ENCODE results near the gene SMPD2. TPM values are rescaled to one million over a fixed set of nuclear protein-coding genes. Genes with fewer than 3 reads are reported as not detected.

SMPD2 gene
- total RNA-seq, 1 experiment from 2014 or later, result 14.7 TPM

GRCh38 chr6:109458774-109459531 lies 18.4 kb downstream of the SMPD2 start:
- Histone ChIP-seq H3K4me1 (ENCODE audit: control insufficient read depth in 1 of 2, insufficient read depth in 2 of 2, low read length in 2 of 2) (peaks cover 4 to 43% of the 10 kb centered on the region in 2 experiments; a peak in 3 of 4 replicates), H2AFZ (ENCODE audit: low read depth, low read length, poor library complexity, severe bottlenecking) (no peak overlapping the region), H3K4me3 (replicated peaks in 1 of 2; ENCODE audit: low read depth in 1 of 2, low read length in 2 of 2) (no peak overlapping the region), H3K36me3 (ENCODE audit: control insufficient read depth in 1 of 2, insufficient read depth in 2 of 2, low read length in 2 of 2) (peaks cover 10 to 12% of the 10 kb centered on the region in 2 experiments; a peak in 3 of 4 replicates), H3K27me3 (ENCODE audit: insufficient read depth, low read length) (no peaks in the 10 kb centered on the region), H3K79me2 (ENCODE audit: insufficient read depth, low read length) (peaks cover 8% of the 10 kb centered on the region), H3K9me3 (ENCODE audit: control insufficient read depth in 1 of 2, insufficient read depth in 1 of 2, low read depth in 1 of 2, low read length in 2 of 2) (no peaks in the 10 kb centered on the region), H4K20me1 (ENCODE audit: insufficient read depth) (peaks cover 5% of the 10 kb centered on the region; the same call in 1 of the 2 replicates), H3K9ac (ENCODE audit: low read length) (no peak overlapping the region), H3K27ac (ENCODE audit: low read depth, low read length) (no peak overlapping the region), H3K9me2 (ENCODE audit: insufficient read depth) (no peaks in the 10 kb centered on the region), H3K4me2 (ENCODE audit: low read length) (no peak overlapping the region)
- BruUV-seq (replicated peaks), result no TSS peak
- CTCF ChIA-PET, result no interaction called here
- no peak for ATAC-seq
- intact Hi-C loops (cut with micrococcal nuclease), result no loop called here
- no peak for DNase-seq (ENCODE audit: low read depth, low spot score)
- RAD21 ChIA-PET (ENCODE audit: low non-redundant PET in 1 of 2, low total read pairs in 2 of 2, uncharacterized antibody in 2 of 2, unreplicated experiment in 2 of 2), result no interaction called here
- POLR2A ChIA-PET, result no interaction called here
- TF ChIP-seq FOSL1 (IDR thresholded peaks at IDR 0.05; ENCODE audit: low read depth), result no peak
- no peak for TF ChIP-seq RAD21 (IDR thresholded peaks at IDR 0.05; ENCODE audit: low read depth)
- TF ChIP-seq, protein P1, sequence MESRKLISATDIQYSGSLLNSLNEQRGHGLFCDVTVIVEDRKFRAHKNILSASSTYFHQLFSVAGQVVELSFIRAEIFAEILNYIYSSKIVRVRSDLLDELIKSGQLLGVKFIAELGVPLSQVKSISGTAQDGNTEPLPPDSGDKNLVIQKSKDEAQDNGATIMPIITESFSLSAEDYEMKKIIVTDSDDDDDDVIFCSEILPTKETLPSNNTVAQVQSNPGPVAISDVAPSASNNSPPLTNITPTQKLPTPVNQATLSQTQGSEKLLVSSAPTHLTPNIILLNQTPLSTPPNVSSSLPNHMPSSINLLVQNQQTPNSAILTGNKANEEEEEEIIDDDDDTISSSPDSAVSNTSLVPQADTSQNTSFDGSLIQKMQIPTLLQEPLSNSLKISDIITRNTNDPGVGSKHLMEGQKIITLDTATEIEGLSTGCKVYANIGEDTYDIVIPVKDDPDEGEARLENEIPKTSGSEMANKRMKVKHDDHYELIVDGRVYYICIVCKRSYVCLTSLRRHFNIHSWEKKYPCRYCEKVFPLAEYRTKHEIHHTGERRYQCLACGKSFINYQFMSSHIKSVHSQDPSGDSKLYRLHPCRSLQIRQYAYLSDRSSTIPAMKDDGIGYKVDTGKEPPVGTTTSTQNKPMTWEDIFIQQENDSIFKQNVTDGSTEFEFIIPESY (IDR thresholded peaks at IDR 0.05; ENCODE audit: extremely low read depth, insufficient replicate concordance, low read length), result no peak
- no peak for TF ChIP-seq JUND (IDR thresholded peaks at IDR 0.05)
- no peak for TF ChIP-seq EZH2phosphoT487 (IDR thresholded peaks at IDR 0.05; ENCODE audit: borderline replicate concordance)
- no peak for TF ChIP-seq CEBPB (IDR thresholded peaks at IDR 0.05; ENCODE audit: low read depth)
- TF ChIP-seq CBX3 (IDR thresholded peaks at IDR 0.05; ENCODE audit: low read depth), result no peak
- TF ChIP-seq ZNF274 (IDR thresholded peaks at IDR 0.05; ENCODE audit: low read depth, low read length), result no peak
- no peak for TF ChIP-seq YY1 (IDR thresholded peaks at IDR 0.05; ENCODE audit: extremely low read depth, insufficient replicate concordance, low read depth, low read length)

Data from HCT116 (cell line).